WTC11 (cell line): Measurements from ENCODE around the gene LGALS16. TPM values are rescaled to one million over a fixed set of nuclear protein-coding genes. Genes with fewer than 3 reads are reported as not detected.

Experiments
- ATAC-seq: fragments of 200-7000 bp; cut with Tn5 transposase; 2 replicates; pipeline ENCODE4 v1.10.0; 2021; ENCODE audit warnings: mild to moderate bottlenecking, moderate library complexity
- CTCF ChIA-PET: fragments of 300-600 bp; sonication (Branson Sonifier 250); formaldehyde crosslinking; loops from one replicate; lab custom pipeline; 2021; ENCODE audit warnings: antibody characterized with exemption; lab: Charles Lee
- POLR2A ChIA-PET: fragments of 350-600 bp; sonication (Branson Sonifier 250); formaldehyde crosslinking; loops from one replicate; lab custom pipeline; 2021; ENCODE audit warnings: antibody characterized with exemption; lab: Charles Lee
- DNase-seq: peaks from one replicate; pipeline ENCODE4 v3.0.0; 2021; ENCODE audit warnings: low spot score
- H3K27ac Mint-ChIP-seq: 2 replicates; pipeline ENCODE4 v1.8.0; 2021; ENCODE audit warnings: mixed read lengths
- H3K27me3 Mint-ChIP-seq: 2 replicates; pipeline ENCODE4 v1.8.0; 2021; ENCODE audit warnings: low read depth, mild to moderate bottlenecking, moderate library complexity, mixed read lengths
- H3K36me3 Mint-ChIP-seq: 2 replicates; pipeline ENCODE4 v1.8.0; 2021; ENCODE audit warnings: mixed read lengths
- H3K4me1 Mint-ChIP-seq: 2 replicates; pipeline ENCODE4 v1.8.0; 2022; ENCODE audit warnings: mixed read lengths
- H3K4me3 Mint-ChIP-seq: 2 replicates; pipeline ENCODE4 v1.8.0; 2021; ENCODE audit warnings: mild to moderate bottlenecking, moderate library complexity, mixed read lengths
- H3K9me3 Mint-ChIP-seq: 2 replicates; pipeline ENCODE4 v1.8.0; 2021; ENCODE audit warnings: mixed read lengths
- ATF1 ChIP-seq: sonication (generic); formaldehyde crosslinking; IDR thresholded peaks from 2 replicates; pipeline ENCODE4 v1.8.1; 2023; ENCODE audit warnings: mild to moderate bottlenecking, moderate library complexity, missing genetic modification reagents
- ETV6 ChIP-seq: sonication (generic); formaldehyde crosslinking; IDR thresholded peaks from 2 replicates; pipeline ENCODE4 v1.8.1; 2022; ENCODE audit warnings: mild to moderate bottlenecking, missing genetic modification reagents
- GABPB1 ChIP-seq: sonication (generic); formaldehyde crosslinking; IDR thresholded peaks from 2 replicates; pipeline ENCODE4 v1.8.1; 2023; ENCODE audit warnings: mild to moderate bottlenecking, missing genetic modification reagents
- HMGA2 ChIP-seq: fragments of 250-450 bp; sonication (Bioruptor Pico); IDR thresholded peaks from 2 replicates; pipeline ENCODE4 v1.4.0; 2021; ENCODE audit warnings: mild to moderate bottlenecking, moderate library complexity
- IRF2 ChIP-seq: sonication (generic); formaldehyde crosslinking; IDR thresholded peaks from 2 replicates; pipeline ENCODE4 v1.8.0; 2022; ENCODE audit warnings: low read depth, missing genetic modification reagents, borderline replicate concordance
- JUN ChIP-seq: sonication (generic); formaldehyde crosslinking; IDR thresholded peaks from 2 replicates; pipeline ENCODE4 v1.8.0; 2023; ENCODE audit warnings: mild to moderate bottlenecking, missing genetic modification reagents
- NR2C2 ChIP-seq: sonication (generic); formaldehyde crosslinking; IDR thresholded peaks from 2 replicates; pipeline ENCODE4 v1.8.0; 2022; ENCODE audit warnings: mild to moderate bottlenecking, missing genetic modification reagents
- NR3C1 ChIP-seq: sonication (generic); formaldehyde crosslinking; conservative IDR thresholded peaks from 2 replicates; pipeline ENCODE4 v1.8.1; 2023; ENCODE audit warnings: low read depth, mild to moderate bottlenecking, missing genetic modification reagents
- OVOL2 ChIP-seq: fragments of 250-450 bp; sonication (Bioruptor Pico); IDR thresholded peaks from 2 replicates; pipeline ENCODE4 v1.9.0; 2021; ENCODE audit warnings: mild to moderate bottlenecking, borderline replicate concordance
- SMAD3 ChIP-seq: sonication (generic); formaldehyde crosslinking; IDR thresholded peaks from 2 replicates; pipeline ENCODE4 v1.8.0; 2022; ENCODE audit warnings: missing genetic modification reagents, mild to moderate bottlenecking, borderline replicate concordance
- TP53 ChIP-seq: sonication (generic); formaldehyde crosslinking; IDR thresholded peaks from 2 replicates; pipeline ENCODE4 v1.8.1; 2023; ENCODE audit warnings: mild to moderate bottlenecking, missing genetic modification reagents
- ZBTB21 ChIP-seq: sonication (generic); formaldehyde crosslinking; IDR thresholded peaks from 2 replicates; pipeline ENCODE4 v1.8.1; 2023; ENCODE audit warnings: mild to moderate bottlenecking, missing genetic modification reagents, borderline replicate concordance
- ZNF423 ChIP-seq: fragments of 250-450 bp; sonication (Bioruptor Pico); IDR thresholded peaks from 2 replicates; pipeline ENCODE4 v2.1.2; 2022; ENCODE audit warnings: mild to moderate bottlenecking, moderate library complexity
- total RNA-seq: library from RNA; stranded (reverse); gene quantifications from 3 replicates; pipeline ENCODE4 v1.2.3, GENCODE V29; 2021
- TF ChIP-seq, protein P1 (sequence below): fragments of 250-450 bp; sonication (Bioruptor Pico); IDR thresholded peaks from 2 replicates; pipeline ENCODE4 v1.9.0; 2021; ENCODE audit warnings: mild to moderate bottlenecking, borderline replicate concordance
- TF ChIP-seq, protein P2 (sequence below): fragments of 250-450 bp; sonication (Bioruptor Pico); IDR thresholded peaks from 2 replicates; pipeline ENCODE4 v2.1.2; 2022; ENCODE audit warnings: mild to moderate bottlenecking, moderate library complexity
- TF ChIP-seq, protein P3 (sequence below): sonication (generic); formaldehyde crosslinking; IDR thresholded peaks from 2 replicates; pipeline ENCODE4 v1.8.1; 2022; ENCODE audit warnings: low read depth, missing genetic modification reagents, borderline replicate concordance
- TF ChIP-seq, protein P4 (sequence below): sonication (generic); formaldehyde crosslinking; conservative IDR thresholded peaks from 2 replicates; pipeline ENCODE4 v1.8.1; 2023; ENCODE audit warnings: mild to moderate bottlenecking, low read depth, missing genetic modification reagents, moderate library complexity
- TF ChIP-seq, protein P5 (sequence below): sonication (generic); formaldehyde crosslinking; conservative IDR thresholded peaks from 2 replicates; pipeline ENCODE4 v1.8.1; 2022; ENCODE audit warnings: mild to moderate bottlenecking, missing genetic modification reagents

LGALS16 gene
- total RNA-seq, 1 experiment from 2014 or later, result not detected

DNA sequence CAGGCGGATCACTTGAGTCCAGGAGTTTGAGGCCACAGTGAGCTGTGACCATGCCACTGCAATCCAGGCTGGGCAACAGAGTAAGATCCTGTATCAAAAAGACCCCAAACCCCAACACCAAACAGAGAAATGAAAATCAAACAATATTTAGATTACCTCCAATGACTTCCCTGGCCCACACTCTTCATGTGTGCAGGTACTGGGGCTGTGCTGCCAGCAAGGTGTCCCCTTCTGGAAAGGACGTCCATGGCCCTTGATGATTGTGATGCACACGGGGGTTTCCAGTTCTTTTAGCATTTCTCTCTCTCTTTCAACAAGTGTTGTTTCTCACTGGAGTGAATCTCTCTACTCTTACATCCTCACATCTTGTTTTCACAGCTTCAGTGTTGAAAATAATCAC lies 24.9 kb downstream of the LGALS16 start (continued):
- TF ChIP-seq, protein P1, sequence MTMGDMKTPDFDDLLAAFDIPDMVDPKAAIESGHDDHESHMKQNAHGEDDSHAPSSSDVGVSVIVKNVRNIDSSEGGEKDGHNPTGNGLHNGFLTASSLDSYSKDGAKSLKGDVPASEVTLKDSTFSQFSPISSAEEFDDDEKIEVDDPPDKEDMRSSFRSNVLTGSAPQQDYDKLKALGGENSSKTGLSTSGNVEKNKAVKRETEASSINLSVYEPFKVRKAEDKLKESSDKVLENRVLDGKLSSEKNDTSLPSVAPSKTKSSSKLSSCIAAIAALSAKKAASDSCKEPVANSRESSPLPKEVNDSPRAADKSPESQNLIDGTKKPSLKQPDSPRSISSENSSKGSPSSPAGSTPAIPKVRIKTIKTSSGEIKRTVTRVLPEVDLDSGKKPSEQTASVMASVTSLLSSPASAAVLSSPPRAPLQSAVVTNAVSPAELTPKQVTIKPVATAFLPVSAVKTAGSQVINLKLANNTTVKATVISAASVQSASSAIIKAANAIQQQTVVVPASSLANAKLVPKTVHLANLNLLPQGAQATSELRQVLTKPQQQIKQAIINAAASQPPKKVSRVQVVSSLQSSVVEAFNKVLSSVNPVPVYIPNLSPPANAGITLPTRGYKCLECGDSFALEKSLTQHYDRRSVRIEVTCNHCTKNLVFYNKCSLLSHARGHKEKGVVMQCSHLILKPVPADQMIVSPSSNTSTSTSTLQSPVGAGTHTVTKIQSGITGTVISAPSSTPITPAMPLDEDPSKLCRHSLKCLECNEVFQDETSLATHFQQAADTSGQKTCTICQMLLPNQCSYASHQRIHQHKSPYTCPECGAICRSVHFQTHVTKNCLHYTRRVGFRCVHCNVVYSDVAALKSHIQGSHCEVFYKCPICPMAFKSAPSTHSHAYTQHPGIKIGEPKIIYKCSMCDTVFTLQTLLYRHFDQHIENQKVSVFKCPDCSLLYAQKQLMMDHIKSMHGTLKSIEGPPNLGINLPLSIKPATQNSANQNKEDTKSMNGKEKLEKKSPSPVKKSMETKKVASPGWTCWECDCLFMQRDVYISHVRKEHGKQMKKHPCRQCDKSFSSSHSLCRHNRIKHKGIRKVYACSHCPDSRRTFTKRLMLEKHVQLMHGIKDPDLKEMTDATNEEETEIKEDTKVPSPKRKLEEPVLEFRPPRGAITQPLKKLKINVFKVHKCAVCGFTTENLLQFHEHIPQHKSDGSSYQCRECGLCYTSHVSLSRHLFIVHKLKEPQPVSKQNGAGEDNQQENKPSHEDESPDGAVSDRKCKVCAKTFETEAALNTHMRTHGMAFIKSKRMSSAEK (CRISPR knock-in tag), result no peak
- TF ChIP-seq, protein P2, sequence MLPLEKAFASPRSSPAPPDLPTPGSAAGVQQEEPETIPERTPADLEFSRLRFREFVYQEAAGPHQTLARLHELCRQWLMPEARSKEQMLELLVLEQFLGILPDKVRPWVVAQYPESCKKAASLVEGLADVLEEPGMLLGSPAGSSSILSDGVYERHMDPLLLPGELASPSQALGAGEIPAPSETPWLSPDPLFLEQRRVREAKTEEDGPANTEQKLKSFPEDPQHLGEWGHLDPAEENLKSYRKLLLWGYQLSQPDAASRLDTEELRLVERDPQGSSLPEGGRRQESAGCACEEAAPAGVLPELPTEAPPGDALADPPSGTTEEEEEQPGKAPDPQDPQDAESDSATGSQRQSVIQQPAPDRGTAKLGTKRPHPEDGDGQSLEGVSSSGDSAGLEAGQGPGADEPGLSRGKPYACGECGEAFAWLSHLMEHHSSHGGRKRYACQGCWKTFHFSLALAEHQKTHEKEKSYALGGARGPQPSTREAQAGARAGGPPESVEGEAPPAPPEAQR (CRISPR knock-in tag), result no peak
- TF ChIP-seq SMAD3 (CRISPR knock-in tag) (no peak), OVOL2 (CRISPR knock-in tag) (no peak)

DNA sequence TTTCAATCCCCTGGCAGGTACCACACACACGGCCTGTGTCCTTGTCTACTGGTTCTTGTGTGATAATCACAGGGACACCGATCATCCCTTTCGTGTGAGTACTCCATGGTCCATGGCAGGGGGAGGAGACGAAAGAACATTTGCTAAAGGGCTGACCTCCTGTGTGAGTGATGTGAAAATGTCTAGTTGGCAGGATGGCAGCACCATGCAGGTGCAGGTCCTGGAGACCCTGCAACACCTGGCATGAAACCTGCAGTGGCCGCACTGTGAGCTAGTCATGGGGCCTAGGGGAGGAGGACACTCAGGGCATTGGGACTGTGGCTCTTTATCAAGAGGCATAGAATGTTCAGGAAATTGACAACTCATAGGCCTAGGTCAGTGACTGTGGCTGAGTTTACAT lies 25.7 kb downstream of the LGALS16 start:
- POLR2A ChIA-PET, result no interaction called here
- Mint-ChIP-seq H3K9me3 (peaks cover 2% of the 10 kb centered on the region; the same call in 1 of the 2 replicates), H3K36me3 (no peaks in the 10 kb centered on the region), H3K4me3 (no peak overlapping the region), H3K27me3 (peaks cover 12% of the 10 kb centered on the region; the same call in 1 of the 2 replicates), H3K27ac (no peak overlapping the region), H3K4me1 (no peaks in the 10 kb centered on the region)
- CTCF ChIA-PET, result no interaction called here
- DNase-seq (no peak), ATAC-seq (no peak)
- TF ChIP-seq TP53 (CRISPR knock-in tag) (no peak), NR2C2 (CRISPR knock-in tag) (no peak), GABPB1 (CRISPR knock-in tag) (no peak), NR3C1 (CRISPR knock-in tag) (no peak), ZBTB21 (CRISPR knock-in tag) (no peak), ZNF423 (CRISPR knock-in tag) (no peak)
- TF ChIP-seq, all 79 proteins: peak for 0

DNA sequence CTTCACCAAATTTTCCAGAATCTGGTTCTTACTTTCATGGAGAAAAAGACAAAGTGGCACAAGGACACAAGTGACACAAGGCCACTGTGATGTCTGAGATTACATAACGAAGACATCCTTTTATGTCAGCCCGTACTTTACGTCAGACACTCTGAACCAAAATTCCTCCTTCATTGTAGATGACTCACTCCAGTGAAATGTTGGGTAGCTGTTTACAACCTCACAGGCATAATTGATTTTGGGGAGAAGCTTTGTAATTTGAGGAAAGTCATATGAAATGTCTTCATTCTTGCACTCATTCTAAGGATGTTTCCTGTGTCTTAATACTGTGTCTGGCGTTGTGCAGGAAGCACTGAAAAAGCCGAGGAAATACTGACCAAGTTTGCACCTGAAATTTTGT lies 28.6 kb downstream of the LGALS16 start:
- DNase-seq, result no peak
- no peaks in the 10 kb centered on the region for H3K4me1 Mint-ChIP-seq
- no peak overlapping the region for H3K4me3 Mint-ChIP-seq
- H3K27me3 Mint-ChIP-seq, result peaks cover 6% of the 10 kb centered on the region; the same call in 1 of the 2 replicates
- no peak for ATAC-seq
- no peak overlapping the region for H3K27ac Mint-ChIP-seq
- H3K9me3 Mint-ChIP-seq, result peaks cover 6% of the 10 kb centered on the region; the same call in 1 of the 2 replicates
- POLR2A ChIA-PET, result no interaction called here
- H3K36me3 Mint-ChIP-seq, result no peaks in the 10 kb centered on the region
- TF ChIP-seq IRF2 (CRISPR knock-in tag), result no peak
- TF ChIP-seq, protein P3, sequence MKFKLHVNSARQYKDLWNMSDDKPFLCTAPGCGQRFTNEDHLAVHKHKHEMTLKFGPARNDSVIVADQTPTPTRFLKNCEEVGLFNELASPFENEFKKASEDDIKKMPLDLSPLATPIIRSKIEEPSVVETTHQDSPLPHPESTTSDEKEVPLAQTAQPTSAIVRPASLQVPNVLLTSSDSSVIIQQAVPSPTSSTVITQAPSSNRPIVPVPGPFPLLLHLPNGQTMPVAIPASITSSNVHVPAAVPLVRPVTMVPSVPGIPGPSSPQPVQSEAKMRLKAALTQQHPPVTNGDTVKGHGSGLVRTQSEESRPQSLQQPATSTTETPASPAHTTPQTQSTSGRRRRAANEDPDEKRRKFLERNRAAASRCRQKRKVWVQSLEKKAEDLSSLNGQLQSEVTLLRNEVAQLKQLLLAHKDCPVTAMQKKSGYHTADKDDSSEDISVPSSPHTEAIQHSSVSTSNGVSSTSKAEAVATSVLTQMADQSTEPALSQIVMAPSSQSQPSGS (CRISPR knock-in tag), result no peak
- CTCF ChIA-PET, result no interaction called here

DNA sequence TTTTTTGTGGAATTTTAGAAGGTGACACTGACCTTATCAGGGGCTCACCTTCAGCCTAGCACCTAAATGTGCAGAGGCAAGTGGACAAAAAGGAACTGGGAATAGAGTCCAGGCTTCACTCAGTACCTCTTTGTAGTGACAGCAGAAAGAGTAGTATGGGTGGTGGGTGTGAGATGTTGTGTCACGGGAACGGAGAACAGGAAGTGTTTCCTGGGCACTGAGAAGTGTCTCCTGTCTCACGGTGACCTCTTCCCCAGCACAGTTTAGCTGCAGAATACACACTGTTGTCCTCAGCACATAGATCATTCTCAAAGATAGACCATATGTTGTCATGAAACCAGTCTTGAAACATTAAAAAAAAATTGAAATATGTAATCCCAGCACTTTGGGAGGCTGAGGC lies 31.0 kb downstream of the LGALS16 start:
- Mint-ChIP-seq H3K27me3 (peaks cover 3% of the 10 kb centered on the region; the same call in 1 of the 2 replicates), H3K27ac (no peak overlapping the region), H3K4me1 (peaks cover 6% of the 10 kb centered on the region), H3K4me3 (no peak overlapping the region), H3K9me3 (peaks cover 6% of the 10 kb centered on the region; the same call in 1 of the 2 replicates), H3K36me3 (no peaks in the 10 kb centered on the region)
- ATAC-seq (no peak), DNase-seq (no peak)
- ChIA-PET CTCF (no interaction called here), POLR2A (no interaction called here)
- TF ChIP-seq ETV6 (CRISPR knock-in tag), result no peak
- no peak for TF ChIP-seq OVOL2 (CRISPR knock-in tag)
- no peak for TF ChIP-seq ATF1 (CRISPR knock-in tag)
- TF ChIP-seq, protein P4, sequence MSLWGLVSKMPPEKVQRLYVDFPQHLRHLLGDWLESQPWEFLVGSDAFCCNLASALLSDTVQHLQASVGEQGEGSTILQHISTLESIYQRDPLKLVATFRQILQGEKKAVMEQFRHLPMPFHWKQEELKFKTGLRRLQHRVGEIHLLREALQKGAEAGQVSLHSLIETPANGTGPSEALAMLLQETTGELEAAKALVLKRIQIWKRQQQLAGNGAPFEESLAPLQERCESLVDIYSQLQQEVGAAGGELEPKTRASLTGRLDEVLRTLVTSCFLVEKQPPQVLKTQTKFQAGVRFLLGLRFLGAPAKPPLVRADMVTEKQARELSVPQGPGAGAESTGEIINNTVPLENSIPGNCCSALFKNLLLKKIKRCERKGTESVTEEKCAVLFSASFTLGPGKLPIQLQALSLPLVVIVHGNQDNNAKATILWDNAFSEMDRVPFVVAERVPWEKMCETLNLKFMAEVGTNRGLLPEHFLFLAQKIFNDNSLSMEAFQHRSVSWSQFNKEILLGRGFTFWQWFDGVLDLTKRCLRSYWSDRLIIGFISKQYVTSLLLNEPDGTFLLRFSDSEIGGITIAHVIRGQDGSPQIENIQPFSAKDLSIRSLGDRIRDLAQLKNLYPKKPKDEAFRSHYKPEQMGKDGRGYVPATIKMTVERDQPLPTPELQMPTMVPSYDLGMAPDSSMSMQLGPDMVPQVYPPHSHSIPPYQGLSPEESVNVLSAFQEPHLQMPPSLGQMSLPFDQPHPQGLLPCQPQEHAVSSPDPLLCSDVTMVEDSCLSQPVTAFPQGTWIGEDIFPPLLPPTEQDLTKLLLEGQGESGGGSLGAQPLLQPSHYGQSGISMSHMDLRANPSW (CRISPR knock-in tag), result no peak
- TF ChIP-seq JUN (CRISPR knock-in tag), result no peak
- no peak for TF ChIP-seq GABPB1 (CRISPR knock-in tag)
- TF ChIP-seq HMGA2 (CRISPR knock-in tag), result no peak
- TF ChIP-seq, protein P5, sequence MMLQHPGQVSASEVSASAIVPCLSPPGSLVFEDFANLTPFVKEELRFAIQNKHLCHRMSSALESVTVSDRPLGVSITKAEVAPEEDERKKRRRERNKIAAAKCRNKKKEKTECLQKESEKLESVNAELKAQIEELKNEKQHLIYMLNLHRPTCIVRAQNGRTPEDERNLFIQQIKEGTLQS (CRISPR knock-in tag), result no peak
- TF ChIP-seq TP53 (CRISPR knock-in tag), result no peak
